HG02852 (cell line): ENCODE measurements around the gene ACTL7B.
"Not testable (repeated sequence)": the region's sequence is repeated elsewhere in the genome, so short reads cannot be mapped to it uniquely, and the experiment has no call there.

Experiments used
- ATAC-seq: cut with Tn5 transposase; IDR thresholded peaks from one replicate; pipeline ENCODE4 v1.9.1; 2021; ENCODE audit warnings: mild to moderate bottlenecking, moderate library complexity; ENCODE audit not compliant: unreplicated experiment

ACTL7B gene, protein sequence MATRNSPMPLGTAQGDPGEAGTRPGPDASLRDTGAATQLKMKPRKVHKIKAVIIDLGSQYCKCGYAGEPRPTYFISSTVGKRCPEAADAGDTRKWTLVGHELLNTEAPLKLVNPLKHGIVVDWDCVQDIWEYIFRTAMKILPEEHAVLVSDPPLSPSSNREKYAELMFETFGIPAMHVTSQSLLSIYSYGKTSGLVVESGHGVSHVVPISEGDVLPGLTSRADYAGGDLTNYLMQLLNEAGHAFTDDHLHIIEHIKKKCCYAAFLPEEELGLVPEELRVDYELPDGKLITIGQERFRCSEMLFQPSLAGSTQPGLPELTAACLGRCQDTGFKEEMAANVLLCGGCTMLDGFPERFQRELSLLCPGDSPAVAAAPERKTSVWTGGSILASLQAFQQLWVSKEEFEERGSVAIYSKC

DNA sequence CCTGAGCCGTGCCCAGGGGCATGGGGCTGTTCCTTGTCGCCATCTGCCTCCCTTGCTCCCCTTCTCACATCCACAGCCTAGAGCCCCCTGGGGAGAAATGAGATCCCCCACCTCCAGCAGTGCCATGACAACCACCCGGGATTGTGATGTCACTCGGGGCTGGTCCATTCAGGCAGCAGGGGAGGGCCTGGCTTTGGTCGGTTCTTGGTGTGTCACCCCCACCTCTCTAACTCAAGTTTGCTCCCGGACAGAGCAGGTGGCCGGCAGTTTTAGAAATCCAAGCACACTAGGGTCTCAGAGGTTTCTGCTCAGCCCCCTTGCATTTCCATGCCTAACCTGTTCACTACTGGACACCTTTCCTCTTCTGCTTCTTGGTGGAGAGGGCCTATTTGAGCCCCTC, at the start of gene ACTL7B:
ACTL7B (minus strand) TSS at position 99 of the 400 bp plus-strand sequence; CDS start at position 43, 56 bp downstream.
- no peak for ATAC-seq

DNA sequence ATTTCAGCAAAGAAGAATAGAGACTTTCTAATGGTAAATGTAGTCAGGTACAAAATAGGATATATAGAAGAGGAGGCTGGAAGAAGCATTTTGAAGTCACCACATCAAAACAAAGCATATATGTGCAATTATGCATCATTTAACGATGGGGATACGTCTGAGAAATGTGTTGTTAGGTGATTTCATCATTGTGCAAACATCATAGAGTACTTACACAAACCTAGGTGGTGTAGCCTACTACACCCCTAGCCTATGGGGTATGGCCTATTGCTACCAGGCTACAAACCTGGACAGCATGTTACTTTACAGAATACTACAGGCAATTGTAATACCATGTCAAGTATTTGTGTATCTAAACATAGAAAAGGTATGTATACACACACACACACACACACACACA, 49.7 kb upstream of the ACTL7B start:
- ATAC-seq: no peak

- ATAC-seq: no peak
These were observed 48.4 kb upstream of the ACTL7B start for GRCh38 chr9:108904161-108904560.

DNA sequence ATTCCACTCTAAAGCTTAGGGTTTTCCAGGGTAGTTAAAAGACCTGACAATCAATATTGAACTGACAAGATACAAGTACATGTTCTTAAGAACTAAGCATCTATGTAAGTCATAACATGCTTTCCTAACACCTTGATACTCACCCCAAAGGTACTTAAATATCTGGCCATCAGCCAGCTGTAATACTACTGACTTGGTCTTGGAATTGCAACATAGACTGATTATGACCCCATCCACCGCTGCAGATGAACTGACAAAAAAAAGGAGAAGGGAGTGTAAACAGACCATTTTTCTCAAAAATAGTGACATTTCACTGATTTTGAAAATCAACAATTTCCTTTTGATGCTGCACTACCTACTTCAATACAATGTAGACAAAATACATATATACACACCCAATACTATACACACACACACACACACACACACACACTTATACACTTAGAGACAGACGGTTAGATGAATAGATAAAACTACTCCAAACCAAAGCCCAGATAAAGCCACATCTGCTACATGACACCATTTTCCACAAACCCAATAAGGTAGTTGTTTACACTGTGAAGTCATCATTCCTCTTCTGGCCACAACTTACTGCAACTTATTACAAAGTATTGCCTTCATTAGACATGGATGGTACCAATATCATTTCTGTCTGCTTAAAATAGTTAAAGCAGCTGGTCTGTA, 47.8 kb upstream of the ACTL7B start:
- no peak for ATAC-seq

- ATAC-seq: no peak
These were observed 44.4 kb upstream of the ACTL7B start for GRCh38 chr9:108900176-108900575.

GRCh38 chr9:108899023-108899695, 43.4 kb upstream of the ACTL7B start:
- not testable (repeated sequence) for ATAC-seq

DNA sequence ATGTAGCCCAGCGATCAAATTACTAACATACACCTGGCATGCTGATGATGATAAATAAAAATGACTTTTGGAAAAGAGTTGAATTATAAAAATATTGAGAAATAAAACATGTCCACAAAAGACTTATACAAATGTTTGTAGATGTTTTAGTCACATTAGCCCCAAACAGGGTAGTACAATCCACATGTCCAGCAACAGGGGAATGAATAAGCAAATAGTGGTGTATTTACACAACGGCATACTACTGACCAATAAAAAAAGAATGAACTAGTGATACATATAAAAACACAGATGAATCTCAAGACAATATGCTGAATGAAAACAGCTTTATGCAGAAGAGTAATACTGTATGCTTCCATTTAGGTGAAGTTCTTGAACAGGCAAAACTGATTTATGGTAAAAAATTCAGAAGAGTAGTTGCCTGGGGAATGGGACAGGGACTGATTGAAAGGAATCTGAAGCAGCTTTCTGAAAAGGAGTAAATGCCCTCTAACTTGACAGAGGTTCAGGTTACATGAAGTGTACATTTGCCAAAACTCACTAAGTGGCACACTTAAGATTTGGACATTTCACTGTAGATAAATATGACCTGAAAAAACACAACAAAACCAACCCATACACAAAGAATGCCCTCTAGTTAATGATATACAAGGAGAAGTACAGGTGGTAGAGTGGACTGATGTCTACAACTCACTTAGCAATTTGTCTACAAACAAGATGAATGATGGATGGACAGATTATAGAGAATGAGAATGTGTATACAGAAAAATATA, 41.7 kb upstream of the ACTL7B start:
- no peak for ATAC-seq

DNA sequence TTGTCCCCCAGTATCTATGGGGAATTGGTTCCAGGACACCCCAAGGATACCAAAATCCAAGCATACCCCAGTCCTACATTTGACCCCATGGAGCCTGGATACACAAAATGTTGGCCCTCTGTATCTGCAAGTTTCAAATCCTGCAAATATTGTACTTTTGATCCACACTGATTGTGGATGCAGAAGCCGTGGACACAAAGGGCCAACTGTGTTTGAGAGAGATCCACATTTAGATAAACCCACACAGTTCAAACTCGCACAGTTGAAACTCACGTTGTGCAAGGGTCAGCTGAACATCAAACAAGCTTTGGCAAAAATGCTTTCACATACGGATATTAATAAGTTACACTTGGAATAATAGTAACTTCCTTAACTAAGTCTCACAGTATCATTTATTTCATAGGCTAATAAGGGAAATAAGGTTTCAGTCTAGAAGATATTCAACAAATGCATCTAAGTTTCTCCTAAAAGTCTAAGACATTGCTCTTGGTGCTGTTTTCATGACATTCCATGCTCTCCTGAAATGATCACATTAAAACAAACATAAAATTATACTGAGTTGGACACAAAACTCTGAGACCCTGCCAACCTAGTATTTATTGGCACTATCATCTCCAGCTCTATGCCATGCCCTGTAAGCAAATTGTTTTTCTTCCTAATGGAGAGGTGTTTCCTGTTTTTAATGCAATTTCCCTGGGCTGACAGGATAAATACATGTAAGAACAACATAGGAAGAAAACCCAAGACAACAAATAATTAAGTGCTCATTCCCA, 38.6 kb upstream of the ACTL7B start:
- no peak for ATAC-seq

GRCh38 chr9:108889649-108890067, 33.9 kb upstream of the ACTL7B start:
- ATAC-seq: no peak

GRCh38 chr9:108886594-108887271, 30.9 kb upstream of the ACTL7B start:
- ATAC-seq: not testable (repeated sequence)

GRCh38 chr9:108885643-108886348, 30.0 kb upstream of the ACTL7B start:
- ATAC-seq: peak; percentile 99

DNA sequence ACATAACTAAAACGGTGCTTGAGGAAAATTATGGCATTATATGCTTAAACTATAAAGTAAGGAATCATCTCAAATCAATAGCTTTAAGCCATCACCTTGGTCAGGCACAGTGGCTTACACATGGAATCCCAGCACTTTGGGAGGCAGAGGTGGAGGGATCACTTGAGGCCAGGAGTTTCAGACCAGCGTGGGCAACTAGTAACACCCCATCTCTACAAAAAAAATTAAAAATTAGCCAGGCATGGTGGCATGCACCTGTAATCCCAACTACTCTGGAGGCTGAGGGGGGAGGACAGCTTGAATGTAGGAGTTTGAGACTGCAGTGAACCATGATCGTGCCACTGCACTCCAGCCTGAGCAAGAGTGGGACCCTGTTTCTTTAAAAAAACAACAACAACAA, 28.9 kb upstream of the ACTL7B start:
- ATAC-seq: no peak

DNA sequence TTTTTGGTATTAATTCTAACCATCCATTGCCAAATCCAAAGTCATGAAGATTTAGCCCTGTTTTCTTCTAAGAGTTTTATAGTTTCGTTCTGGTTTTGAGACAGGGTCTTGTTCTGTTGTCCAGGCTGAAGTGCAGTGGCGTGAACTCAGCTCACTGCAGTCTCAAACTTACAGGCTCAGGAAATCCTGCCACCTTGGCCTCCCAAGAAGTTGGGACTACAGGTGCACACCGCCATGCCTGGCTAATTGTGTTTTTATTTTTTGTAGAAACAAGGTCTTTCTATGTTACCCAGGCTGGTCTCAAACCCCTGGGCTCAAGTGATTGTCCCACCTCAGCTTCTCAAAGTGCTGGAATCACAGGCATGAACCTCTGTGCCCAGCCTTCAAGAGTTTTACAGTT, 27.3 kb upstream of the ACTL7B start:
- no peak for ATAC-seq

DNA sequence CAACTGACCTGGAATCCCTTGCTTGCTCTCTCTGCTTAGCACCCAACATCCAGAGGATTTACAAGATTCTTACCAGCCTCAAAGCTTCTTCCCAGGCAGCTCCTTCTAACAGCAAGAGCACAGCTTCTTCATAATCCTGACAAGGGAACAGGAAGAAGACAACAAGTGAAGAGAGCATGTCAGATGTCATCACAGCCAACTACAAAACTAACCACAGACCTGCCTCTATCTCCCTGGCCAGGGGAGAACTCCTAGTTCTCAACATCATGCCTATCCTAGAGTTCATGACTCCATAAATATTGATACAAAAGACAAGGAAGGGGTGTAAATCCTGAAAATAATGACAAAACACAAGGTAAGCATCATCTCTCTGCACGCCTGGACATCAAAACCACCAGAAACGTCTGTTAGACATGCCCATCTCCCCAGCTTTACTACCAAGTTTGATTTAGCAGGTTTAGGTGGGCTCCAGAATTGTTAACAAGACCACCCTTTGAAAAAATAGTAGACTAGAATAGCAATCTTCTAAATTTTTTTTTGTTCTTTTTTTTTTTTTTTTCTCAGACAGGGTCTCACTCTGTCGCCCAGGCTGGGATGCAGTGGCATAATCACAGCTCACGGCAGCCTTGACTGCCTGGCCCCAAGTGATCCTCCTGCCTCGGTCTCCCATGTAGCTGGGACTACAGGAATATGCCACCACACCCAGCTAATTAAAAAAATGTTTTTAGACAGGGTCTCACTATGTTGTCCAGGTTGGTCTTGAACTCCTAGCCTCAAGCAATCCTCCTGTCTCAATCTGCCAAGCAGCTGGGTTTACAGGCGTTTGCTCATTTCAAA, 26.5 kb upstream of the ACTL7B start:
- ATAC-seq: no peak

GRCh38 chr9:108880738-108881316, 25.0 kb upstream of the ACTL7B start:
- no peak for ATAC-seq

DNA sequence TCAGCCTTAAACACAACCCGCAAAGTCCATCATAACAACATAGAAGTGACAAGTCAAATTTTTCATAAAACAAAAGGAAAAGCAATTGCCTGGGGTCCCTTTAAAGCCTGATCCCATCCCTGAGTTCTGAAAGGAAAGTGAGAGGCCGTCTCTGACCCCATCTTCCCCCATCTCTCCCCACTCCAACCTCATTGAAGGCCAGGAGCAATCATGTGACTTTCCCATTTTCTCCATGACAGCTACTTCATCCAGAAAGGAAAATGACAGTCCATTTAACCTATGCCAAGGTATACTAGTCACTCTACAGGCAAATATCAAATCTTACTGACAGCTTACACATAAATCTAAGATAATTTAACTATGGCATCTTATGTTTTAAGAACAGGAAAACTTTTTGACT, 21.7 kb upstream of the ACTL7B start:
- ATAC-seq: no peak

GRCh38 chr9:108876425-108876824, 20.6 kb upstream of the ACTL7B start:
- no peak for ATAC-seq
